ENCODE data around the gene OTUB1. TPM values are rescaled to one million over a fixed set of nuclear protein-coding genes. Genes with fewer than 3 reads are reported as not detected.

OTUB1 gene
- total RNA-seq, 4 donors from 2014 or later: 47.7 to 70.4 (median 53.2) TPM

DNA sequence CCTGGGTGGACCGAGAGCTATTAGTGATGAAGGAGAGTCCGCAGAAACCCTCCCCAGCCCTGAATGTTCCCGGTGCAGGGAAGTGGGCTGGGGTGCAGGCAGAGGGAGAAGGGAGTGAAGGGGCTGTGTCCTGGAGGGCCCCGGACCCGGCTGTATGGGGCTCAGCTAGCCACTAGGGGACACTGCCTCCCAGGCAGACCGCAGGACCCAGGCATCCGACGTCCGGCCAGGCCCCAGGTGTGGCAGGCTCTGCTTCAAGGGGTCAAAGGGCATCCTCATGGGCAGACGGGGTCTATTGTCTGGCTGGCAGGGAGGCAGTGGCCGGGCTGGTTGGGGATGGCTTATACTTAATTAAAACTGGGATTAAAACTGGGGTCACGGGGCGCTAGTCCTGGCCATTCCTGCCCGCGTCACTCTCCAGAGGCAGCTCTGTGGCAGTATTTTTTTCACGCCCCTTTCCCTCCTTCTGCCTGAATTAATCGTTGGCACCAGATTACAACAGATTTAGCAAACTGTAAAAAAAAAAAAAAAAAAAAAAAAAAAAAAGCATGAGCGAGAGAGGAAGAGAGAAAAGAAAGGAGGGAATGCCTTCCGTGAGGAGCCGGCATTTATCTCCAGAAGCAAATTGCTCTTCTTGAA lies 54.6 kb downstream of the OTUB1 start:
- Histone ChIP-seq H3K4me3 (no peak overlapping the region), H3K9me3 (no peaks in the 10 kb centered on the region), H3K4me1 (peaks cover 0 to 20% (median 4%) of the 10 kb centered on the region in 3 donors), H3K27me3 (peaks cover 12% of the 10 kb centered on the region), H3K36me3 (no peaks in the 10 kb centered on the region), H3K27ac (peak overlapping the region in 2 of 4 donors; percentile 17 to 49)
- 50 to 63% methylated on average over 1 to 10 of the region's 20 CpGs for WGBS, 2 donors (ENCODE audit: low coverage in 1 of 2)
- no peak for ATAC-seq
- TF ChIP-seq EP300 (IDR thresholded peaks at IDR 0.05) (no peak), POLR2A (IDR thresholded peaks at IDR 0.05) (no peak), POLR2AphosphoS5 (IDR thresholded peaks at IDR 0.05) (no peak)
- TF ChIP-seq, protein P1, sequence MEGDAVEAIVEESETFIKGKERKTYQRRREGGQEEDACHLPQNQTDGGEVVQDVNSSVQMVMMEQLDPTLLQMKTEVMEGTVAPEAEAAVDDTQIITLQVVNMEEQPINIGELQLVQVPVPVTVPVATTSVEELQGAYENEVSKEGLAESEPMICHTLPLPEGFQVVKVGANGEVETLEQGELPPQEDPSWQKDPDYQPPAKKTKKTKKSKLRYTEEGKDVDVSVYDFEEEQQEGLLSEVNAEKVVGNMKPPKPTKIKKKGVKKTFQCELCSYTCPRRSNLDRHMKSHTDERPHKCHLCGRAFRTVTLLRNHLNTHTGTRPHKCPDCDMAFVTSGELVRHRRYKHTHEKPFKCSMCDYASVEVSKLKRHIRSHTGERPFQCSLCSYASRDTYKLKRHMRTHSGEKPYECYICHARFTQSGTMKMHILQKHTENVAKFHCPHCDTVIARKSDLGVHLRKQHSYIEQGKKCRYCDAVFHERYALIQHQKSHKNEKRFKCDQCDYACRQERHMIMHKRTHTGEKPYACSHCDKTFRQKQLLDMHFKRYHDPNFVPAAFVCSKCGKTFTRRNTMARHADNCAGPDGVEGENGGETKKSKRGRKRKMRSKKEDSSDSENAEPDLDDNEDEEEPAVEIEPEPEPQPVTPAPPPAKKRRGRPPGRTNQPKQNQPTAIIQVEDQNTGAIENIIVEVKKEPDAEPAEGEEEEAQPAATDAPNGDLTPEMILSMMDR (IDR thresholded peaks at IDR 0.05): peak in 3 of 4 experiments; percentile 13 to 52 (median 22)

DNA sequence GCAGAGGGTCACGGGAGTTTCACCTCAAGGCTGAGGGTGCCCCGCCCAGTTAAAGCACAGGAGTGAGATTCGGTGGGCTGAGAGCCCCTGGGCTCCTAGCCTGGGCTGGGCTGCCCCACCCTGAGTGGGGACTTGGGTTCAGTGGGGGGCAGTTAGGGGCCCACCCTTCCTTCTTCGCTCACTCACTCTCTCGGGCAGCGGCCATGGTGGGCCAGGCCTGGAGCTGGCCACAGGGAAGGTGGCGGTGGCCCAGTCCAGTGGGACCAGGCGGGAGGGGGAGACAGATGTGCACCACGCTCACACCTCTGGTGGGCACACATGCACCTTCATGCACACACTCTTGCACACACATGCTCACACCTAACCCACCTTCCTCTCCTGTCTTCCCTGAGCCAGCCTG lies 55.6 kb downstream of the OTUB1 start:
- H3K27me3 ChIP-seq: peaks cover 1% of the 10 kb centered on the region
- TF ChIP-seq EP300 (IDR thresholded peaks at IDR 0.05) (no peak), POLR2AphosphoS5 (IDR thresholded peaks at IDR 0.05) (no peak), POLR2A (IDR thresholded peaks at IDR 0.05) (no peak)
- TF ChIP-seq, protein P1 (IDR thresholded peaks at IDR 0.05): no peak
- 71% methylated on average over 2 of the region's 9 CpGs; no CpG with 5 or more reads in 1 of the 2 donors for WGBS, 2 donors (ENCODE audit: low coverage in 1 of 2)

DNA sequence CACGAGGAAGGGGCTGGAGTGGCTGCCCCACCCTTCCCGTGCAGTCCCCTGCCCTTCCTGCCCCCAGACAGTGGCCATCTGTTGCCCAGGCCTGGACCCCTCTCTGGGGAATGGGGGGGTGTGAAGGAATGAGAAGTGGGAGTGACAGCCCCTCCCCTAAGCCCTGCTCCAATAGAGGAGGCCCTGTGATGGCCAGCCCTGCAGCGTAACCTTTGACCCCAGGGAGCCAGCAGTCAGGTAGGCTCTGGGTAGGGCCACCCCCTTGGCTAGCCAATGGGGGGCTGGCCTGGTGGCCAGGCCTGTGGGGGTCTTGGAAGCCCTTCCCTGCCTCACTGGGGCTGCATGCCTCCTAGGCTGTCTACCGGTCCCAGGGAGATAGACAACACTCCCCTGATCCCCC lies 56.1 kb downstream of the OTUB1 start:
- H3K4me3 ChIP-seq: no peak overlapping the region
- no CpG with 5 or more reads among the region's 4 CpGs for WGBS, 2 donors (ENCODE audit: low coverage in 1 of 2)
- peak overlapping the region in 1 of 4 donors; percentile 42 for H3K27ac ChIP-seq
- peaks cover 0 to 5% (median 0%) of the 10 kb centered on the region in 3 donors for H3K4me1 ChIP-seq
- no peak for ATAC-seq
- no peaks in the 10 kb centered on the region for H3K27me3 ChIP-seq
- TF ChIP-seq, protein P1 (IDR thresholded peaks at IDR 0.05): no peak
- TF ChIP-seq POLR2A (IDR thresholded peaks at IDR 0.05) (no peak), EP300 (IDR thresholded peaks at IDR 0.05) (no peak), POLR2AphosphoS5 (IDR thresholded peaks at IDR 0.05) (no peak)
- H3K36me3 ChIP-seq: no peaks in the 10 kb centered on the region
- no peaks in the 10 kb centered on the region for H3K9me3 ChIP-seq

More for the DNA sequence above, 55.6 kb downstream of the OTUB1 start:
- Histone ChIP-seq H3K4me3 (no peak overlapping the region), H3K4me1 (peaks cover 0 to 9% (median 0%) of the 10 kb centered on the region in 3 donors), H3K27ac (peak overlapping the region in 1 of 4 donors; percentile 42), H3K36me3 (no peaks in the 10 kb centered on the region), H3K9me3 (no peaks in the 10 kb centered on the region)
- ATAC-seq: no peak

DNA sequence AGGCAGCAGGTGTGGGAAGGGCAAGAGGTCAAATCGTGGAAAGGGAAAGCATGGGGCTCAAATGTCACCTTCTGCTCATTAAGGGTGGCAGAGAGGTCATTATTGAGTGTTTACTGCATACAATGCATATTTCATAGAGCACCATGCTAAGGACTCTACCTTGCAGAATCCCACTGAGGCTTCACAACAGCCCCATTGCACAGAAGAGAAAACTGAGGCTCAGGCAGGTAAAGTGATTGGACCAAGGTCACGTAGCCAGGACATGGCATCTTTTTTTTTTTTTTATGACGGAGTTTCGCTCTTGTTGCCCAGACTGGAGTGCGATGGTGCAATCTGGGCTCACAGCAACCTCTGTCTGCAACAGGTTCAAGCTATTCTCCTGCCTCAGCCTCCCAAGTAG lies 57.3 kb downstream of the OTUB1 start:
- Histone ChIP-seq H3K4me1 (peaks cover 0 to 5% (median 0%) of the 10 kb centered on the region in 3 donors), H3K9me3 (no peaks in the 10 kb centered on the region), H3K36me3 (no peaks in the 10 kb centered on the region), H3K4me3 (no peak overlapping the region), H3K27me3 (no peaks in the 10 kb centered on the region), H3K27ac (no peak overlapping the region)
- 83 to 96% methylated on average over 1 to 5 of the region's 5 CpGs for WGBS, 2 donors (ENCODE audit: low coverage in 1 of 2)
- ATAC-seq: no peak
- TF ChIP-seq POLR2AphosphoS5 (IDR thresholded peaks at IDR 0.05): no peak
- TF ChIP-seq, protein P1 (IDR thresholded peaks at IDR 0.05): no peak
- no peak for TF ChIP-seq EP300 (IDR thresholded peaks at IDR 0.05)
- no peak for TF ChIP-seq POLR2A (IDR thresholded peaks at IDR 0.05)
